OCI-LY1 (cell line): ENCODE results near the gene CTNNA3.

Experiments used
- H2AFZ ChIP-seq: fragments of 200-600 bp; sonication (generic), shearing (Covaris generic); 2 replicates; pipeline ENCODE4 v1.6.0; 2014; ENCODE audit warnings: antibody characterized with exemption, mild to moderate bottlenecking, low read length
- H3F3A ChIP-seq: fragments of 200-600 bp; sonication (generic), shearing (Covaris generic); 2 replicates; pipeline ENCODE4 v1.6.0; 2014; ENCODE audit warnings: mild to moderate bottlenecking, antibody characterized with exemption, low read length, moderate library complexity; ENCODE audit not compliant: insufficient read depth
- H3K27ac ChIP-seq: fragments of 200-600 bp; sonication (generic); 2 replicates; pipeline ENCODE4 v1.5.1; 2014; ENCODE audit warnings: low read length, mixed run types, mild to moderate bottlenecking, low read depth; ENCODE audit not compliant: poor library complexity, severe bottlenecking
- H3K27me3 ChIP-seq: fragments of 200-600 bp; sonication (generic); 2 replicates; pipeline ENCODE4 v1.6.0; 2014; ENCODE audit warnings: antibody characterized with exemption, mild to moderate bottlenecking, low read length, moderate library complexity; ENCODE audit not compliant: insufficient read depth
- H3K36me3 ChIP-seq: fragments of 200-600 bp; sonication (generic); 2 replicates; pipeline ENCODE4 v1.6.1; 2014; ENCODE audit warnings: mild to moderate bottlenecking, antibody characterized with exemption, low read length, moderate library complexity, mixed read lengths; ENCODE audit not compliant: insufficient read depth
- H3K4me1 ChIP-seq: fragments of 200-600 bp; sonication (generic); 2 replicates; pipeline ENCODE4 v1.5.1; 2014; ENCODE audit warnings: mild to moderate bottlenecking, low read length, moderate library complexity; ENCODE audit not compliant: insufficient read depth, severe bottlenecking
- H3K4me2 ChIP-seq: fragments of 200-600 bp; sonication (generic), shearing (Covaris generic); 2 replicates; pipeline ENCODE4 v1.6.1; 2014; ENCODE audit warnings: low read length
- H3K4me3 ChIP-seq: fragments of 200-600 bp; sonication (generic); 2 replicates; pipeline ENCODE4 v1.5.1; 2014; ENCODE audit warnings: low read length, low read depth, mild to moderate bottlenecking, mixed read lengths; ENCODE audit not compliant: poor library complexity, severe bottlenecking
- H3K79me2 ChIP-seq: fragments of 200-600 bp; shearing (Covaris generic); 2 replicates; pipeline ENCODE4 v1.6.1; 2016; ENCODE audit warnings: mixed run types, low read length, mixed read lengths; ENCODE audit not compliant: insufficient read depth
- H3K9ac ChIP-seq: fragments of 200-600 bp; sonication (generic), shearing (Covaris generic); 2 replicates; pipeline ENCODE4 v1.6.1; 2014; ENCODE audit warnings: mild to moderate bottlenecking, low read length, mixed read lengths
- H3K9me2 ChIP-seq: fragments of 200-600 bp; sonication (generic), shearing (Covaris generic); 2 replicates; pipeline ENCODE4 v1.6.1; 2014; ENCODE audit warnings: low read depth, mild to moderate bottlenecking, low read length, mixed read lengths
- H3K9me3 ChIP-seq: fragments of 200-600 bp; shearing (Covaris generic); 2 replicates; pipeline ENCODE4 v1.6.1; 2014; ENCODE audit warnings: low read length, mixed read lengths
- H4K20me1 ChIP-seq: fragments of 200-600 bp; sonication (generic), shearing (Covaris generic); 2 replicates; pipeline ENCODE4 v1.6.0; 2016; ENCODE audit warnings: mild to moderate bottlenecking, low read length; ENCODE audit not compliant: insufficient read depth
- EZH2 ChIP-seq: fragments of 200-600 bp; sonication (generic), shearing (Covaris generic); IDR thresholded peaks from 2 replicates; pipeline ENCODE4 v1.8.0; 2017; ENCODE audit warnings: borderline replicate concordance, mixed run types, mild to moderate bottlenecking, antibody characterized with exemption, low read length, moderate library complexity, mixed read lengths
- TF ChIP-seq, protein P1 (sequence below): fragments of 200-600 bp; sonication (generic), shearing (Covaris generic); IDR thresholded peaks from 2 replicates; pipeline ENCODE4 v1.5.1; 2017; ENCODE audit warnings: mild to moderate bottlenecking, antibody characterized with exemption, low read length, moderate library complexity, mixed read lengths

Gene CTNNA3

DNA sequence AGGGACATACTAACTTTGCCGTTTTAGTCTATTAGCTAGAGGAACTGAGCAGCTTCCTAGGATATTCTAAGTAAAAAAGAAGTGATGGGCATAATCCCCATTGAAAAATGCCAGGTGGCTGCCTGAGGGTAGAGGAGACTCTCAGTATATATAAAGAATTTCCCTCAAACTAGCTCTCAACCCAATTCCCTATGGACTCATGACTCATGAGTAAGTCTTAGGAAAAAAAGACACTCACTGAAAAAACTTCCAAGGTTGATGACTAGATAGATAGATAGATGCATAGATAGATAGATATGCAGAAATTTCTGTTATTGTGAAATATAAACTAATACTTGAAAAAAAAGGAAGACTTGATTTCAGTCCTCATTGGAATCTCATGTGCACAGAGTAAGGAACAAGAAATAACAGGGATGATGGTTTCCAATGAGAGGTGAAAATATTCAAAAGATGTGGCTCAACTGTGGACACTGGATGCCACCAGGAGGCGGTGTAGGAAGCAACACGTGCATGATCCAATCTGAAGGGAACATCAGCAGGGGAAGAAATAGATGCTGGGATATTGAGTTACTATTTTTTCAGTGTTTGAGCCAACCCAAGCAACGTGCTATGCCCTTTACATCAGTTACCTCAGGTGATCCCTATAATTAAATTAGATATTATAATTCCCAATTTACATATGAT is 1481.1 kb downstream of the CTNNA3 start:
- Histone ChIP-seq H3K27ac (no peak overlapping the region), H3K4me1 (no peaks in the 10 kb centered on the region), H3K27me3 (no peaks in the 10 kb centered on the region), H3K4me2 (no peak overlapping the region), H3K36me3 (no peaks in the 10 kb centered on the region), H4K20me1 (no peaks in the 10 kb centered on the region), H3K9ac (no peak overlapping the region), H3K4me3 (no peak overlapping the region), H3F3A (no peaks in the 10 kb centered on the region), H3K79me2 (no peaks in the 10 kb centered on the region), H2AFZ (no peak overlapping the region), H3K9me2 (no peaks in the 10 kb centered on the region), H3K9me3 (no peaks in the 10 kb centered on the region)
- TF ChIP-seq, protein P1, sequence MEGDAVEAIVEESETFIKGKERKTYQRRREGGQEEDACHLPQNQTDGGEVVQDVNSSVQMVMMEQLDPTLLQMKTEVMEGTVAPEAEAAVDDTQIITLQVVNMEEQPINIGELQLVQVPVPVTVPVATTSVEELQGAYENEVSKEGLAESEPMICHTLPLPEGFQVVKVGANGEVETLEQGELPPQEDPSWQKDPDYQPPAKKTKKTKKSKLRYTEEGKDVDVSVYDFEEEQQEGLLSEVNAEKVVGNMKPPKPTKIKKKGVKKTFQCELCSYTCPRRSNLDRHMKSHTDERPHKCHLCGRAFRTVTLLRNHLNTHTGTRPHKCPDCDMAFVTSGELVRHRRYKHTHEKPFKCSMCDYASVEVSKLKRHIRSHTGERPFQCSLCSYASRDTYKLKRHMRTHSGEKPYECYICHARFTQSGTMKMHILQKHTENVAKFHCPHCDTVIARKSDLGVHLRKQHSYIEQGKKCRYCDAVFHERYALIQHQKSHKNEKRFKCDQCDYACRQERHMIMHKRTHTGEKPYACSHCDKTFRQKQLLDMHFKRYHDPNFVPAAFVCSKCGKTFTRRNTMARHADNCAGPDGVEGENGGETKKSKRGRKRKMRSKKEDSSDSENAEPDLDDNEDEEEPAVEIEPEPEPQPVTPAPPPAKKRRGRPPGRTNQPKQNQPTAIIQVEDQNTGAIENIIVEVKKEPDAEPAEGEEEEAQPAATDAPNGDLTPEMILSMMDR: peak; percentile 34; the same call in 1 of the 2 replicates
- no peak for TF ChIP-seq EZH2

DNA sequence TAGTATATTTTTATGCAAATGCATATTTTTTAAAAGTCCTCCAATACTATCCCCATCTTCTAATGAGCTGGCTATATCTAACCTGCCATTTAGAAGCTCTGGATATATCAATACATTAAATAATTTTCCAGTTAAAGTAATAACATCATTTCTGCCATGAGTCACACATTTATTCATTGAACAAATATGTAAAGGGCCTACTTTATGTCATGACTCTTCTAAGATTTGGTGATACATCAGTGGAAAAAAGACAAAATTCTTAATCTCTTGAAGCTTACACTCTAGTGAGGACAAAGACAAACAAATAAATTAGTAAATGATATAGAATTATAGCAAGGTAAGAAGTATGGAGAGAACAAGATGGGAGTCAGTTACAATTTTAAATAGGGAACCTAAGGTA is 1487.0 kb downstream of the CTNNA3 start:
- no peak overlapping the region for H3K27ac ChIP-seq
- no peaks in the 10 kb centered on the region for H3K9me2 ChIP-seq
- H3K27me3 ChIP-seq: no peaks in the 10 kb centered on the region
- H3F3A ChIP-seq: no peaks in the 10 kb centered on the region
- H3K4me3 ChIP-seq: no peak overlapping the region
- no peak overlapping the region for H2AFZ ChIP-seq
- no peaks in the 10 kb centered on the region for H4K20me1 ChIP-seq
- no peak overlapping the region for H3K9ac ChIP-seq
- no peaks in the 10 kb centered on the region for H3K9me3 ChIP-seq
- TF ChIP-seq EZH2: no peak
- TF ChIP-seq, protein P1: no peak
- H3K79me2 ChIP-seq: no peaks in the 10 kb centered on the region
- no peaks in the 10 kb centered on the region for H3K4me1 ChIP-seq
- no peak overlapping the region for H3K4me2 ChIP-seq
- no peaks in the 10 kb centered on the region for H3K36me3 ChIP-seq

DNA sequence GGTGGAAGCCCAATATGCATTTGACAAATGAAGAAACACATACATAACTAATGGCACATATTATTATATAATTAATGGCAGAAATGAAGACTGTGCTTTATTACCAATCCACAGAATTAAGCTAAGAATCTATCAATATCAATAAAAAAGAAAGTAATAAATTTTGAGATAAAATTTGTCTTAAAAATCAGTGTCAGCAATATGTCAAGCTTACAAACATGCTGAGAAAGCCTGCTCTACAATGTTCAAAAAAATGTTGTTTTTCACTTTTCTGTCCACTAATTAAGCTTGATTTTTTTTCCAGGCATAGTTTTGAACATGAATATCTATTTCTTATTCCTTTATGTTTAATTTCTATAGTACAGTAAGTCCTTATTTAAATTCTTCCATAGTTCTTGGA is 1491.2 kb downstream of the CTNNA3 start:
- Histone ChIP-seq H3K4me3 (no peak overlapping the region), H3K4me1 (no peaks in the 10 kb centered on the region), H4K20me1 (no peaks in the 10 kb centered on the region), H3K27ac (no peak overlapping the region), H3K36me3 (no peaks in the 10 kb centered on the region), H3K9me3 (no peaks in the 10 kb centered on the region), H3K4me2 (no peak overlapping the region), H3K9ac (no peak overlapping the region), H3F3A (no peaks in the 10 kb centered on the region), H2AFZ (no peak overlapping the region), H3K9me2 (no peaks in the 10 kb centered on the region), H3K27me3 (no peaks in the 10 kb centered on the region), H3K79me2 (no peaks in the 10 kb centered on the region)
- TF ChIP-seq EZH2: no peak
- TF ChIP-seq, protein P1: no peak
